HG03108 (cell line): ENCODE measurements around the gene HOMEZ.
"Not testable (repeated sequence)": the region's sequence is repeated elsewhere in the genome, so short reads cannot be mapped to it uniquely, and the experiment has no call there.

Experiments
- ATAC-seq: cut with Tn5 transposase; IDR thresholded peaks from one replicate; pipeline ENCODE4 v1.9.1; 2021; ENCODE audit warnings: moderate library complexity; ENCODE audit not compliant: unreplicated experiment

The HOMEZ gene, protein sequence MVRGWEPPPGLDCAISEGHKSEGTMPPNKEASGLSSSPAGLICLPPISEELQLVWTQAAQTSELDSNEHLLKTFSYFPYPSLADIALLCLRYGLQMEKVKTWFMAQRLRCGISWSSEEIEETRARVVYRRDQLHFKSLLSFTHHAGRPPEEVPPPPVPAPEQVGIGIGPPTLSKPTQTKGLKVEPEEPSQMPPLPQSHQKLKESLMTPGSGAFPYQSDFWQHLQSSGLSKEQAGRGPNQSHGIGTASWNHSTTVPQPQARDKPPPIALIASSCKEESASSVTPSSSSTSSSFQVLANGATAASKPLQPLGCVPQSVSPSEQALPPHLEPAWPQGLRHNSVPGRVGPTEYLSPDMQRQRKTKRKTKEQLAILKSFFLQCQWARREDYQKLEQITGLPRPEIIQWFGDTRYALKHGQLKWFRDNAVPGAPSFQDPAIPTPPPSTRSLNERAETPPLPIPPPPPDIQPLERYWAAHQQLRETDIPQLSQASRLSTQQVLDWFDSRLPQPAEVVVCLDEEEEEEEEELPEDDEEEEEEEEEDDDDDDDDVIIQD

DNA sequence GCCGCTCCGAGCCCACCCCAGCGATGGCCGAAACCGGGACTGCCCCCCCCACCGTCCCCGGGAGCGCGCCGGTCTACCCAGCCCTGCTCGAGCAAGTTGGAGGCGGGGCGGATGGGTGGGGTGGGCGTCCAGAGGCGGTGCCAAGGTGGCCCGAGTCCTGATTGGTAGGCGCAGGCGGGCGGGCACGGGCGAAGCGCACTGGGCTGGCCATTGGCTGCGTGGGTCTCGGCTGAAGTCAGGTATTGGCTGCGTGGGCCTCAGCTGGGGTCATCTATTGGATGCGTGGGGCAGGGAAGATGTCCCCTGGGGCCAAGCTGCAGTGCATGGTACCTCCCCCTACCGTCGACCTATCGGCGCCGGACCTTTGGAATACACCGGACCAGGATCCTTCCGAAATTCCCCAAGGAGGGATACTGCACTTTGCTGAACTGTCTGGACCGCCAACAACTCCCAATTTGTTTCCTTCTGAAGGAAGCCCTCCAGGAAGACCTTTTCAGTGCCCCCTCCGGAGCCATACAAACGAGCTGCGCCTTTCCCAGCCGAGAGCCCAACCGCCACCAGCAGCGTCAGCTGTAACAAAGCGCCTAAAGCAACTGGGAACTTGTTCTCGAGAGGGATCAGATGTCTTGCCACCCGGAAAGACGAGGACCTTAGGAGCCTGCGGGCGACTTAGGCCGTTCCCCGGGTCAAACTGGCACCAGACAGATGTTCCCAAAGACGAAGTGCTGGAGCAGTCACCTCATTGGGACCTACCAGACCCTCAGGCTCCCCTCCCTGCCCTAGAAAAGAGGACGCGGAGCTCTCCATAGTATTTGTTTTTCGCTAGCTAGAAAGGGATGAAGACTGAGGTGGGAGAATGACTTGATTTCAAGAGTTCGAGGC lies at the start of gene HOMEZ:
Gene HOMEZ, minus strand, starts transcription at position 113 of the 882 bp plus-strand sequence. CDS start 180 bp downstream, outside the sequence.
- ATAC-seq = peak; percentile 97

DNA sequence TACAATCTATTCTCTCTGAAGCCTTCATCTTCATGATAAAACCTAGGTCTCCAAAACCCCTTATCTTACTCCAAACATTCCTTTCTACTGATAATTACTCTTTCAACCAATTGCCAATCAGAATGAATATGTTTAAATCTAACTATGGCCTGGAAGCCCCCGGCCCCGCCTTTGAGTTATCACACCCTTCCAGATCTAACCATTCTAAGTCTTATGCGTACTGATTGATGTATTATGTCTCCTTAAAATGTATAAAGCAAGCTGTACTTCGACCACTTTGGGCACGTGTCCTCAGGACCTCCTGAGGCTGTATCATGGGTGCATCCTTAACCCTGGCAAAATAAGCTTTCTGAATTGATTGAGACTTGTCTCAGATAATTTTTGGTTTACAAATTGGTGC lies 49.7 kb upstream of the HOMEZ start:
- ATAC-seq = no peak

DNA sequence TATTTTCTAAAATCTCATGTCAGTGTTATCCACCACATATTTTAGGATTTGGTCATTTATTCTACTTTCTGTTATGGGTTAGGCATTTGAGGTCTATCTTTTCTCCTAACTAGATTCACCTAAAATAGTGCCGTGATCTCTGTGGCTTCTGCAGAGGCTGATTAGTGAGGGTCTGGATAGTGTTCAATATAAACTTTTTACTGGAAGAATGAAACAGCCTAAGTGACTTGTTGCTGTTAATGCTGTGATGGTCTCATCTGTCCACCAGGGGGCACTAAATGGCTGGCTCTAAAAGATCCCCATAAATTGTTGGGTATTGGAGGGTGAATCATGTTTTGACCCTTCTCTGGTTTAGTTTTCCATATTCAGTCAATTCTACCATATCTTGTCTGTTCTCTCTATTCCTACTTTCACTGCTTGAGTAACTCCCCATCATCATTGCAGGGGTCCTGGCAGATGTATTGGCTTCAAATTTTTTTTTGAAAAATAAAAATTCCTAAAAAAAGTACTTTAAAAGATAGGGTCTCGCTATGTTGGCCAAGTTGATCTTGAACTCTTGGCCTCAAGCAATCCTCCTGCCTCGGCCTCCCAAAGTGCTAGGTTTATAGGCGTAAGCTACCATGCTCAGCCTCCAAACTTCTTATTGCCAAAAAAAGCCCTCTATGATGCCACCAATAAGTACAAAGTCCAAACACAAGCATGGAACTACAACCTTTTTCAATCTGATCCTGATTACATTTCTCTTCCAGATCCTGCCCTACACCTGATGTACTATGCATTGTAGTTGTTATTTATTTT lies 42.2 kb upstream of the HOMEZ start:
- no peak for ATAC-seq

DNA sequence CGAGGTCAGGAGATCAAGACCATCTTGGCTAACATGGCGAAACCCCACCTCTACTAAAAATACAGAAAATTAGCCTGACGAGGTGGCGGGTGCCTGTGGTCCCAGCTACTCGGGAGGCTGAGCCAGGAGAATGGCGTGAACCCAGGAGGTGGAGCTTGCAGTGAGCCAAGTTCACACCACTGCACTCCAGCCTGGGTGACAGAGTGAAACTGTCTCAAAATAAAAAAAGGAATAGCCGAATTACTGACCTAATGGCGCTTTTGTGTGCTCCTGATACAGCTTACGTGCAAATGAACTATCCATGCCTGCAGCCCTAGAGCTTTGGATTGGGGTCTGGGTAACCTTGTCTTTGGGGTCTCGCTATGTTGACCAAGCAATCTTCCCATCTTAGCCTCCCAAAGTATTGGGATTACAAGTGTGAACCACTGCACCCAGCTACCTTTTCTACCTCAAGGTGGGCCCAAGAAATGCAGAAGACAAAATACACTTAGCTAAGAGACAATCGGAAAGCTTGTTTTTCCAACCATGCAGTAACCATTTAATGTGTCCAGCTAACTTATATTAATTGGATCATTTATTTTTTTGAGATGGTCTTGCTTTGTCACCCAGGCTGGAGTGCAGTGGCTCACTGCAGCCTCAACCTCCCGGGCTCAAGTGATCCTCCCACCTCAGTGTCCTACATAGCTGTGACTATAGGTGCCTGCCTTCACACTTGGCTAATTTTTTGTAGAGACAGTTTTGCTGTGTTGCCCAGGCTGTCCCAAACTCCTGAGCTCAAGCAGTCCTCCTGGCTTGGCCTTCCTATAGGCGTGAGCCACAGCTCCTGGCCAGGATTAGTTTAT lies 40.8 kb upstream of the HOMEZ start:
- ATAC-seq = no peak

DNA sequence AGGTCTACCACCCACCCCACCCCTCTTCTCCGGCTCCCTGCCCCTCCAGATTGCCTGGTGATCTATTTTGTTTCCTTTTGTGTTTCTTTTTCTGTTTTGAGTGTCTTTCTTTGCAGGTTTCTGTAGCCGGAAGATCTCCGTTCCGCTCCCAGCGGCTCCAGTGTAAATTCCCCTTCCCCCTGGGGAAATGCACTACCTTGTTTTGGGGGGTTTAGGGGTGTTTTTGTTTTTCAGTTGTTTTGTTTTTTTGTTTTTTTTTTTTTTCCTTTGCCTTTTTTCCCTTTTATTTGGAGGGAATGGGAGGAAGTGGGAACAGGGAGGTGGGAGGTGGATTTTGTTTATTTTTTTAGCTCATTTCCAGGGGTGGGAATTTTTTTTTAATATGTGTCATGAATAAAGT lies 39.8 kb upstream of the HOMEZ start:
- not testable (repeated sequence) for ATAC-seq

DNA sequence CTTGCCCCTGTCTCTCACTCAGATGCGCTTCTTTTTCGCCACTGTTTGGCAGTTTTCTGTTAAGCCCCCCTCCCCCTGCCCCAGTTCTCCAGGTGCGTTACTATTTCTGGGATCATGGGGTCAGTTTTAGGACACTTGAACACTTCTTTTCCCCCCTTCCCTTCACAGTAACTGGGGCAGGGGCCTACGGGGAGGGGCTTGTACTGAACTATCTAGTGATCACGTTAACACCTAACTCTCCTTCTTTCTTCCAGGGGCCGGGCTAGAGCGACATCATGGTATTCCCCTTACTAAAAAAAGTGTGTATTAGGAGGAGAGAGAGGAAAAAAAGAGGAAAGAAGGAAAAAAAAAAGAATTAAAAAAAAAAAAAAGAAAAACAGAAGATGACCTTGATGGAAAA lies 39.1 kb upstream of the HOMEZ start:
- ATAC-seq = no peak

DNA sequence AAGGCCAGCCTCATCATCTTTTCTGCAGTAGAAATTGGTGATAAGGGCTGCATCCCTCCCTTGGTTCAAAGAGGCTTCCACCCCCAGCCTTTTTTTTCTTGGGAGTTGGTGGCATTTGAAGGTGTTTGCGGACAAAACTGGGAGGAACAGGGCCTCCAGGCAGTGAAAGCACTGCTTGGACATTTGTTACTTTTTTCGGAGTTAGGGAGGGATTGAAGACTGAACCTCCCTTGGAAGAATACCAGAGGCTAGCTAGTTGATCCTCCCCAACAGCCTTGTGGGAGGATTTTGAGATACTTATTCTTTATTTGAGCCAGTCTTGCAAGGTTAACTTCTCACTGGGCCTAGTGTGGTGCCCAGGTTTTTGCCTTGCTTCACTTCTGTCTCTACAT lies 38.5 kb upstream of the HOMEZ start:
- ATAC-seq = no peak

DNA sequence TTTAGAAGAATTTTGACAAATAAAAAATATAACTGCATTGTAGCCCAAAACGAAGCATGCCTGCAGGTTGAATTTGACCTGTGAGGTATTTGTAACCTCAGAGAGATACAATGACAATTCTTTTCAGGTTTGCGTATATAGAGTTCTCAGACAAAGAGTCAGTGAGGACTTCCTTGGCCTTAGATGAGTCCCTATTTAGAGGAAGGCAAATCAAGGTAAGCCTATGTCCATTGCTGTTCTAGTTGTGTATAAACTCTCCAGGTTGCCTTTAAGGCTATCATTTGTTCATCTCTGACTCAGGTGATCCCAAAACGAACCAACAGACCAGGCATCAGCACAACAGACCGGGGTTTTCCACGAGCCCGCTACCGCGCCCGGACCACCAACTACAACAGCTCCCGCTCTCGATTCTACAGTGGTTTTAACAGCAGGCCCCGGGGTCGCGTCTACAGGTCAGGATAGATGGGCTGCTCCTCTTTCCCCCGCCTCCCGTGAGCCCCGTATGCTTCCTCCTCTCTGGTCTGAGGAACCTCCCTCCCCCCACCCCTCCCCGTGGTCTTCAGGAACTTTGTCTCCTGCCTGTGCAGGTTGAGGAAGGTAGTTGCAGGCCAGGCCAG lies 38.0 kb upstream of the HOMEZ start:
- ATAC-seq = no peak

DNA sequence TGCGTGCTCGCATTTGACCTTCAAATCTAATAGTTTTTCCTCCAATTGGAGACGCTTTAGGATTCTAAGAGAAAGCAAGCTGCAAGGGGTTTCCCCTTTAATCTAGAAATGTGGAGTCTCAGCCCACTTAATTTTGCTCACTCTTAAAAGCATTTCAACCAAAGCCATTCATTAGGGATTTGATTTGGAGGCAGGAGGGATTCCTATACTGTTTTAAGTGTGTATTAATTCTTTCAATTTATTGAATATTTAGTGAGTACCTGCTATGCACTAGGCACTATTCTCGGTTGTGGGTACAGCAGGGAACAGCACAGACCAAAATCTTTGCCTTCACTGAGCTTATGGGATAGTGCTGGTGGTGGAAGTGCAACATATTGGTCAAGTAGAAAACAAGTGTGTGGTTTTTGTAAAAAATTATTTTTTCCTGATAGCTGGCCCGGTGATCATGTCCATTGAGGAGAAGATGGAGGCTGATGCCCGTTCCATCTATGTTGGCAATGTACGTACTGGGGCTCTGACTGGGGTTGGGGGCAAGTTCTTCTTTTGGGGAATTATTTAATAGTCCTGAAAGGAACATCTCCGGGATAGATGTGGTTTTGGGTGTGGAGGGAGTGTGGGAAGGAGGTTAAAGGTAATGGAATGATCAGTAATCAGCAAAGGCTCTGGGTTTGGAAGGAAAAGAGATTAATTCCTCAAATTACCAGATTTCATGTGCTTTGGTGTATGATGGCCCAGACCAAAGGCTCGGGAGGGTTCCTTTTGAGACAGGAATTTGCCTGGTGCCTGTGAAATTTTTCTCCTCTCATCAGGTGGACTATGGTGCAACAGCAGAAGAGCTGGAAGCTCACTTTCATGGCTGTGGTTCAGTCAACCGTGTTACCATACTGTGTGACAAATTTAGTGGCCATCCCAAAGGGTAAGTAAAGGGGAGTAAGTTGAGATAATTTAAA lies 36.9 kb upstream of the HOMEZ start:
- no peak for ATAC-seq

DNA sequence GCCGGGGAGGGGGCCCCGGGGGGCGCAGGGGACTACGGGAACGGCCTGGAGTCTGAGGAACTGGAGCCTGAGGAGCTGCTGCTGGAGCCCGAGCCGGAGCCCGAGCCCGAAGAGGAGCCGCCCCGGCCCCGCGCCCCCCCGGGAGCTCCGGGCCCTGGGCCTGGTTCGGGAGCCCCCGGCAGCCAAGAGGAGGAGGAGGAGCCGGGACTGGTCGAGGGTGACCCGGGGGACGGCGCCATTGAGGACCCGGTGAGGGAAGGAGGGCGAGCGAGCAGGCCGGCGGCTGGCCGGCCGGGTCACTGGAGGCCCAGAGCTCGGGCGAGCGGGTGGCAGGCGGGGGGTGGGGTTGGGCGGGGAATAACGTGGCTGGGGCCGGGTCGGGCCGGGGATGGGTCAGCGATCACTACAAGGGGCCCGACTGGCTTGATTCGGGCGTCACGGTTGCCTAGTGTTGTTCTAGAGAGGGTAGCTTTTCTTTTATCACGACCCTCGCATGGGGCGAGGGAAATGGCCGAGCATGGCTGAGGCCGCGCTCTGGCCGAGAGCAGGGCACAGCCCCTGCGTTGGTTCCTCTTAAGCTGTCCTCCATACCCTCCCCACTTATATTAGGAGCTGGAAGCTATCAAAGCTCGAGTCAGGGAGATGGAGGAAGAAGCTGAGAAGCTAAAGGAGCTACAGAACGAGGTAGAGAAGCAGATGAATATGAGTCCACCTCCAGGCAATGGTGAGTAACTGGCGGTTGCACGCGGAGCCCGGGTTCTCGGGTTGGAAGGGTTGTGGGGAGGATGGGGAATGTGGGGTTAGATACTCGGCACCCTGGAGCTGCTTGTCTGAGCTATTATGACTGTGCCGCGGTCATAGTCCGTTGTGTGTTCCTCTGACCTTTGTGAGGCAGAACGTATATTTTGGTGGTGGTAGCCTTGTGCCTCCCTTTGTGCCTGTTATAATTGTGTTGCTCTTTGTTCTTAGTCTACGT lies 35.9 kb upstream of the HOMEZ start:
- peak; percentile 6 for ATAC-seq

DNA sequence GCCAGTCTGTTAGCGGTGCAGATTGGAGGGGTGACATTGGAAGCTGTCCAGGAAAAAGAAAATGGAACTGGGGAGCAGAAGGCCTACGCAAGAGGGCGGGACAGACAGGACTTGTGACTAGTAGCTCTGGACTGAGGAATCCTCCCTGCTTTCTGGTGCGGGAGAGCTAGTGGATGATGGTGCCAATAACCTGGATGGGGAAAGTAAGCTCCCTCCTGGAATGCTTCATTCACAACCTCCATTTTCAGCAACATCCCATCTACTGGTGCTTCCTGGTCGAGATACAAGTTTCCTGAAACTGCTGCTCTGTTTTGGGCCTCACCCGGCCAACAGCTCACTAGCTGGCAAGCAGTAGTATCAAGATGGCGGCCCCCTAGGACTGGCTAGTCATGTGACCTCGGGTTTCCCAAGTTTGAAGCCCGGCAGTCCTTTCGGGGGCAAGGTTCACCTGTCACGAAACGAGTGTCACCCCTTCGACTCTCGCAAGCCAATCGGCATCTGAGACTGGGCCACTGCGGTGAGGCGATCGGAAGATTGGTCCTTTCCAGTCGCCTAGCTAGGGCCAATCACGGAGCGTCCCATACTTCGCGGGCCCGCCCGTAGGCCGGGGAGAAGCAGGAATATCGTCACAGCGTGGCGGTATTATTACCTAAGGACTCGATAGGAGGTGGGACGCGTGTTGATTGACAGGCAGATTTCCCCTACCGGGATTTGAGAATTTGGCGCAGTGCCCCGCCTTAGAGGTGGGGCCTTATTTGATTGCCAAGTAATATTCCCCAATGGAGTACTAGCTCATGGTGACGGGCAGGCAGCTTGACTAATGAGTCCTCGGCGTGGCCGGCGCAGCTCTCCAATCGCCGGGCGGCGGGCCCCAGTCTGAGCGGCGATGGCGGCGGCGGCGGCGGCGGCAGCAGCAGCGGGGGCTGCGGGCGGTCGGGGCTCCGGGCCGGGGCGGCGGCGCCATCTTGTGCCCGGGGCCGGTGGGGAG lies 34.9 kb upstream of the HOMEZ start, which contains the start of gene PABPN1:
Gene PABPN1, plus strand, starts transcription at position 874 of the 988 bp plus-strand sequence. Its CDS starts 13 bp downstream, at position 887.
- ATAC-seq = peak; percentile 85

DNA sequence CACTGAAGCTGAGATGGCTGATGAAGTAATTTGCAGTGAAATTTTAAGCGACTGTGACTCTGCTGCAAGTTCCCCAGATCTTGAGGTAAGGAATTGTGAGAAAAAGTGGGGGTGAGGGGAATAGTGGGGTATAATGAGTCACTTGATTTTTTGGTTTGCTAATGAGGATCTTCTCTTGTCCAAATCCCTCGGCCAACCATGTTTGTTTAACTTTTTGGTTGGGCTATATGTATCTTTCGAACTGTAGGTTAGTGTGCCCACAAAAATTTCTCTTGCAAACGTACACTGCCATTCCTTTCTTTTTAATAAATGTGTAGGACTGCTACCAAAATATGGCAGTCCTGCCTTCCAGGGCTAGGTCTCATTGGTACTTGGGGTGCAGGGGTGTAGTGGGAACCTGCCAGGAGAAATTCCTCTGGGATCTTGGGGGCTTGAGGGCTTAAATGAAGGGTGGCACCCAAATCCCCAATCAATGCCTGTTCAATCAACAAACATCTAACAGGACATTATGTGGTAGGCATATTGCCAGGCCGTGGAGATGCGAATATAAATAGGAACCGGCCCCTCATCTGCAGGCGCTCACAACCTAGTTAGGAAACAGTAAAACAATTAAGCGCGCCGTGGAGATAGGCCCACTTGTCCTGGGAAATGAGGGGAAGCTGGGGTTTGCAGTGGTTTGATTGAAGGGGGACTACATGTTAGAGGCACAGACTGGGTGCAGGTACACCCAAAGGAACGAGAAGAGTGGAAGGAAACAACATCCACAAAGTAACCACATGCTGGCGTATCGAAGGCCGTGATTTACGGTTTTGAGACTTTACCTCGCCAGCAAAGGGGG lies 34.0 kb upstream of the HOMEZ start:
- ATAC-seq = no peak

DNA sequence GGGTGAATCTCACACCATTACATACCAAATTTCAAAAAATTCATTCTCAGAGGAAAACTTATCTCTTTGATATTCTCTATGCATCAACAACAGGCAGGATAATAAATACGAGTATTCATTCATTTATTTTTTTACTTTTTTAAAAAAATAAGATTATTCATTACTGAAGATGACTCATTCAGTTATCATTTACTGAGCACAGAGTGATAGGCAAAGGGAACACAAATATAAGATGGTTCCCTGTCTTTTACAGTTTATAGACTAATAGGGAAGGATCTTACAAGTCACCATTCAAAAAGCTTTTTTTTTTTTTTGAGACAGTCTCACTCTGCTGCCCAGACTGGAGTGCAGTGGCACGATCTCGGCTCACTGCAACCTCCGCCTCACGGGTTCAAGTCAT lies 30.4 kb upstream of the HOMEZ start:
- ATAC-seq = no peak

DNA sequence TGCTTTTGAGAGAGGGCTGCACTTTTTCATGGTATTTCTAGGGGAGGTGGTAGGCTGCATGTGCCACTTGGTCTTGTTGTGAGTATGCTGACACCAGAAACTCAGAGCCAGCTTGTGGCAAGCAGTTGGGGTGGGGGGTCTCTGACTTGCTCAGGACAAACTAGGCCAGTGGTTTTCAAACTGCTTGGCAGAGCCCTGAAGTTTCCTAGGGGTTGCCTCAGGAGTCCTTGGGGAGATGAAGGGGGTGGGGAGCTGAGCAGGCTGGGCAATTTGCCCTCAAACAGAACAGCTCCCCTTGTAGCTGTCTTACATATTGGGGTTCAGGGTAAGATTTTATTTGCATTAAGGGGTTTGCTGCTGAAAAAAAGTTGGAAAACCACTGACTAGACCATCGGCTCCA lies 24.6 kb upstream of the HOMEZ start:
- ATAC-seq = no peak
